Measurements from ENCODE around the gene RPTN.
A peak's percentile ranks its signal among the peaks of the same experiment; 100 is the strongest.
"Not testable (repeated sequence)": the region's sequence is repeated elsewhere in the genome, so short reads cannot be mapped to it uniquely, and the experiment has no call there.

Gene RPTN

DNA sequence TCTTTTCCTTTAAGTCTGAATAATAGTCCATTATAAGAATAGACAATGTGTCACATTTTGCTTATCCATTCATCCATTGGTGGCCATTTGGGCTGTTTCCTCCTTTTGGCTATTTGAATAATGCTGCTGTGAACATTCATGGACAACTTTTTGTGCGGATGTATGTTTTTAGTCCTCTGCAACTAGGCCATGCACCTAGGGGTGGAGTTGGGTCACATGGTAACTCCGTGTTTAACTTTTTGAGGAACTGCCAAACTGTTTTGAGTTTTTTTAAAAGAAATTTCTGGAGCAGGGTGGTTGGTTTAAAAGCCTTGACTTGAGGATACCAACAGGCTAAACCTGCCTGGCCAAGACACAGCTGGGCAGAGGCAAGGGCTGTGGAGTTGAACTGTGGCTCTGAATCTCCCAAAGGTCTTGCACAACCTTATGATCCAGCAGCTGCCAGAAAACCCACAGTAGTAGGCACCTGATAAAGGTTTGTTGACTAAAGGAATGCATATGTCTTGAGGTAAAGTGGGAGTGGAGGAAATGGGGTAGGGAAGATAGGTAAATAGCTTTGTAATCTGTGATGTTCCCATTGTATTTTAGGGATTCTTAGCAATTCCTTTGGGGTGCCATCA, 5.6 kb upstream of the RPTN start:
- DNase-seq = no peak

- DNase-seq = no peak
Measured at GRCh38 chr1:152162792-152163463, 3.9 kb upstream of the RPTN start.

- DNase-seq = no peak
Measured at GRCh38 chr1:152160576-152160975, 1.5 kb upstream of the RPTN start.

- DNase-seq = no peak
Measured at GRCh38 chr1:152153996-152154395, 5.0 kb downstream of the RPTN start.

- DNase-seq = no peak
Measured at GRCh38 chr1:152151646-152152045, 7.4 kb downstream of the RPTN start.

- no peak for DNase-seq
Measured at GRCh38 chr1:152148981-152149380, 10.0 kb downstream of the RPTN start.

DNA sequence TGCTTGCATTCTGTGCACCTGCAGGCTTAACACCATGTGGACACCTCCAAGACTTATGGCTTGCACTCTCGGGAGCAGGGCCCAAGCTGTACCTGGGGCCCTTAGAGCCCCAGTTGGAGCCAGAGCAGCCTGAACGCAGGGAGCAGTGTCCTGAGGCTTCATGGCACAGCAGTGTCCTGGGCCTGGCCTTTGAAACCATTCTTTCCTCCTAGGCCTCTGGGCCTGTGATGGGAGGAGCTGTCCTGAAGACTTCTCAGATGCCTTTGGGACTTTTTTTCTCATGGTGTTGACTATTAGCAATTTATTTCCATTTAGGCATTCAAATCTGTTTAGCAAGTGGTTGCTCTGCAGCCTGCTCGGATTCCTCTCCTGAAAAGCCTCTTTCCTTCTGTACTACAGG, 11.0 kb downstream of the RPTN start:
- no peak for DNase-seq

DNA sequence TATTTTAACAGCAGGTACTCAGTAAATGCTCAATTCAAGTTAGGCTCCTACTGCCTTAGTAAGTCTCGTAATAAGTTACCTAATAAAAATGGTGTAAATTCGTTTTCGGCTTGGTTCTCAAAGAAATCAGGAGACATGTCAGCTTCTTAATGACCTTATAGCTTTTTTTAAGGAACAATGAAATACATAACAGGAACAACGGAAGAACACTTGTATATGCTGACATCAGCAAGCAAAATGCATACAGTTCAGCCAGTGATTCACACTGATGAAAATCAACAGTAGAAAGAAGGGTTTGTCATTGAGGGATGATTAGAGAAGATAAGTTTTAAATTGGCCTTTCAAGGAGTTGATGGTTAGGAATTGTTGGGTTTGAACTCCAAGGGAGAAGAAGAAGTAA, 13.3 kb downstream of the RPTN start:
- no peak for DNase-seq

- DNase-seq = not testable (repeated sequence)
Measured at GRCh38 chr1:152144674-152145183, 14.3 kb downstream of the RPTN start.

- DNase-seq = no peak
Measured at GRCh38 chr1:152143150-152143887, 15.7 kb downstream of the RPTN start.

- peak in 1 of 2 donors; percentile 3 for DNase-seq
Measured at GRCh38 chr1:152141971-152142584, 16.9 kb downstream of the RPTN start.

GRCh38 chr1:152137215-152137614, 21.8 kb downstream of the RPTN start:
- DNase-seq = no peak

DNA sequence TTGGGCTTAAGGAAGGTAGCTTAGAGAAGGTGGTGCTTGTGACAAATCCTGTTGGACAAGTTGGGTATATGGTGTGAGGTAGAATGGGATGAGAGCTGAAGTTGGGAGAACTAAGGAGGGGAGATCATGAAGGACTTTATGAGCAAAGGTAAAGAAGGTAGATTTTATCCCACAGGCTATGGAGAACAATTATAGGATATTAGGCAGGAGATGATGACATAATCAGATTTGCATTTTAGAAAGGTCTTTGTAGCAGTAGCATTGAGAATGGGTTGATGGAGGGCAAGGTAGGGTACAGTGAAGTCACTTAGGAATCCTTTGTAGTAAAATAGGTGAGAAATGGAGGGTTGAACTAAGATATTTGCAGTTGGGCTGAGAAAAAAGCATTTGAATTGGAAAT, 28.8 kb downstream of the RPTN start:
- no peak for DNase-seq

DNA sequence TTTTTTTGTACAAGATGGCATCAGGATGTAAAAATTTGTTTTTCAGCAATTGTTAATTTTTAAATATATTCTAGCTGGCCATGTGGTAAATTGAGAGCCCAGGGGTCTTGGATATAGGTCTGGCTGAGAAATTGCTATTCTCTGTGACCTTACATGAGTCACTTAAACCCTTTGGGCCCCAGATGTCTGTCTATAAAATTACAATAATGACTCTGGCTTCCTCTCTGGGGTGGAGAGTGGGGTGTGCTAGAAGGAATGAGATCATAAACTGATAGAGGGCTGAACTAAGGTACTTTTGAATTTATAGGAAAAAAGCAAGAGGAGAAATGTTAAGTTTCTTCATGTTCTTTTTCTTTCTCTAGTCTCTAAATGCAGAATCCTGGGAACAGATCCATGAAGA, 31.4 kb downstream of the RPTN start:
- DNase-seq = no peak

- no peak for DNase-seq
Measured at GRCh38 chr1:152125834-152126443, 33.1 kb downstream of the RPTN start.

DNA sequence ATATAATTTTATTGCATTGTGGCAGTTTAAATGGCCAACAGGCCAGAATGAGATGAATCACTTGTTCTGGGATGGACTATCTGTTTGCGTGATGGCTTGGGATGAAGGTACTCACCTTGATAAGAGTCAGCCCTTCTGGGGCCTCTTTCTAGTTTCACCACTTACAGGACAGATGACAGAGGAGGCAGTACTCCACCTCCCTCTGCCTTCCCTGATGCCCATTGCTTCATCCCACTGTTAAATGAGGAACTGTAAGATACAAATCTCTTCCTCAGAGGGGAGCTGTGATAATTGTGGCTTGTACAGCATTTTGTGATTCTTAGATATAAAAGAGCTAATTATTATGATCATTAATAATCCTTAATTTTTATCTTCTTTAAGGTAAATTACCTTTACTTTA, 40.1 kb downstream of the RPTN start:
- DNase-seq = no peak

DNA sequence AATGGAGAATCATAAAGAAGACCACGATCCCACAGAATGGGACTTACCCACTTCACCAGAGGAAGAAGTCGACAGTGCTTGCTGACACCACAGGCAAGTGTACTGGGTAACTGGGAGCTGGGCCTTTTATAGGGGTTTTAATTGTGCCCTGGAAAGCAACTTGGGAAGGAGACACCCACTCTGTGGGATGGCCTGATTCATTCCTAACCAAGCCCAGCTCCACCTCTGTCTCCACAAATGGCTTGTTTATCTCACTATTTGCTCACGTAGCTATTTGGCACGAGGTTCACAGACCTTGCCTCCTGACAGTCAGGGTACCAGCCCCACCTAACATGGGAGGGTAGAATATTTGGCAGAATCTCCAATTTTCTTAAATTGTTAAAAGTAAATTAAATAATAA, 43.7 kb downstream of the RPTN start, which contains the start of gene TCHH:
TSS of gene TCHH (minus strand) at position 101 of the 400 bp plus-strand sequence. CDS start 1,364 bp downstream, outside the sequence.
- DNase-seq = no peak

DNA sequence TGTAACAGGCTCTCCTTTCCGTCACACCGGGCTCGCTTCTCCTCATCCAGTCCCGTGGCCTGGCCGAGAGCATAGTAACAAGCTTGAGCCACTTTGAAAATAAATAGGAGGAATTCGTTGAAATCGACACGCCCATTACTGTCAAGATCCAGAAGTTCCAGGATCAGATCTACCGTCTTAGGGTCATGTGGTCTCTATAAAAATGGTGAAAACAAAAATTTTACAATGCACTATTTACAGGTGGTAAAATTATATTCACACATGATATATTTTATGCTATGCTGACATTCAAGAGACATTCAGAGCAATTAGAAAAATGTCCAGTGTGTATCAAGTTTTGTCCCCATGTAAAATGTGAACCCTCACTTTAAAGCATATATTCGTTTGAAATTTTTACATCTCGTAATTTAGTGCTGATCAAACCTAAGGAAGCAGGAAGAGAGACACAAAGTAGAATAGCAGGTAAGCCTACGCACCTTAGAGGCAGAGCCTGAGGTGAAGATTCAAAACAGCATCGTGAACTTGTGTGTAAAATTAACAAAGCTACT, 46.1 kb downstream of the RPTN start:
- DNase-seq = no peak

- no peak for DNase-seq
Measured at GRCh38 chr1:152112101-152112884, 46.7 kb downstream of the RPTN start.

DNA sequence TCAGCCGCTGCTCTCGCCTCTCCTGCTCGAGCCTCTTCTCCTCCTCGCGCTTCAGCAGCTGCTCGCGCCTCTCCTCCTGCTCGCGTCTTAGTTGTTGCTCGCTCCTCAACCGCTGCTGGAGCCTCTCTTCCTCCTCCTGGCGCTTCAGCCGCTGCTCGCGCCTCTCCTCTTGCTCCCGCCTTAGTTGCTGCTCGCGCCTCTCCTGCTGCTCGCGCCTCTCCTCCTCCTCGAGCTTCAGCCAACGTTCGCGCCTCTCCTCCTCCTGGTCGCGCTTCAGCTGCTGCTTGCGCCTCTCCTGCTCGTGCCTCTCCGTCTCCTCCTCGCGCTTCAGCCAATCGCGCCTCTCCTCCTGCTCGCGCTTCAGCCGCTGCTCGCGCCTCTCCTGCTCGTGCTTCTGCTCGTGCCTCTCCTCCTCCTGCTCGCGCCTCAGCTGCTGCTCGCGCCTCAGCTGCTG, 47.5 kb downstream of the RPTN start:
- DNase-seq = no peak

- no peak for DNase-seq
Measured at GRCh38 chr1:152110860-152111514, 48.0 kb downstream of the RPTN start.

Data from CD4-positive, alpha-beta T cell treated with Interleukin-1 beta for 1 hour (primary cell).